T-cell (primary cell): ENCODE measurements around the gene CHERP. TPM values are rescaled to one million over a fixed set of nuclear protein-coding genes. Genes with fewer than 3 reads are reported as not detected.
"Not testable (repeated sequence)": the region's sequence is repeated elsewhere in the genome, so short reads cannot be mapped to it uniquely, and the experiment has no call there.

Experiments
- ATAC-seq, 4 experiments: fragments of 200-7000 bp in 3 of 4; fragments of 150-1000 bp in 1 of 4; cut with Tn5 transposase; replicated peaks in 1 of 4; 1 replicate in 3 of 4; 2 replicates in 1 of 4; pipeline ENCODE4 v1.10.0; 2021; ENCODE audit warnings: moderate library complexity in 3 of 4, mild to moderate bottlenecking in 2 of 4, moderate number of reproducible peaks in 1 of 4
- CTCF ChIA-PET, 2 donors: fragments of 300-600 bp; sonication (Branson Sonifier 250); formaldehyde crosslinking; loops; one replicate each; lab custom pipeline; 2022; ENCODE audit warnings: antibody characterized with exemption in 2 of 2; lab: Charles Lee
- POLR2A ChIA-PET, 2 donors: fragments of 300-600 bp; sonication (Branson Sonifier 250); formaldehyde crosslinking; loops; one replicate each; lab custom pipeline; 2022; ENCODE audit warnings: antibody characterized with exemption in 2 of 2; lab: Charles Lee
- DNase-seq, 35 experiments: peaks; one replicate each; pipeline versions ENCODE4 v3.0.0 to v3.0.0-alpha.2; 2013 to 2023
- H3K27ac ChIP-seq: one replicate; pipeline ENCODE4 v1.5.1; 2013; ENCODE audit warnings: low read length
- H3K27me3 ChIP-seq, 2 experiments: replicated peaks in 1 of 2; 1 replicate in 1 of 2; 2 replicates in 1 of 2; pipeline versions ENCODE4 v1.6.1 to v1.7.0; 2013; ENCODE audit warnings: low read length in 1 of 2, mixed read lengths in 1 of 2; ENCODE audit not compliant: control insufficient read depth in 2 of 2, insufficient read depth in 2 of 2; ENCODE audit errors: extremely low read depth in 1 of 2
- H3K36me3 ChIP-seq, 2 donors: 1 replicate in 1 of 2; 2 replicates in 1 of 2; pipeline versions ENCODE4 v1.6.1 to v1.7.0; 2013; ENCODE audit warnings: low read length in 1 of 2; ENCODE audit not compliant: control insufficient read depth in 2 of 2, insufficient read depth in 1 of 2; ENCODE audit errors: extremely low read depth in 1 of 2
- H3K4me1 ChIP-seq, 2 experiments: 1 replicate in 1 of 2; 2 replicates in 1 of 2; pipeline versions ENCODE4 v1.6.1 to v1.7.0; 2013; ENCODE audit warnings: low read length in 2 of 2, mixed read lengths in 1 of 2; ENCODE audit not compliant: insufficient read depth in 2 of 2, control insufficient read depth in 1 of 2; ENCODE audit errors: extremely low read depth in 1 of 2
- H3K4me3 ChIP-seq, 2 donors: 1 replicate in 1 of 2; 2 replicates in 1 of 2; pipeline versions ENCODE4 v1.5.1 to v1.7.0; 2013; ENCODE audit warnings: mild to moderate bottlenecking in 2 of 2, low read length in 1 of 2, moderate library complexity in 1 of 2; ENCODE audit not compliant: control insufficient read depth in 1 of 2; ENCODE audit errors: extremely low read depth in 1 of 2
- H3K9me3 ChIP-seq: 2 replicates; pipeline ENCODE4 v1.7.0; 2013
- H3K27ac Mint-ChIP-seq, 2 donors: one replicate each; pipeline ENCODE4 v1.8.0; 2020 to 2021; ENCODE audit warnings: mild to moderate bottlenecking in 2 of 2, mixed read lengths in 2 of 2
- H3K27me3 Mint-ChIP-seq, 2 donors: one replicate each; pipeline ENCODE4 v1.8.0; 2021 to 2022; ENCODE audit warnings: mixed read lengths in 2 of 2
- H3K36me3 Mint-ChIP-seq: one replicate; pipeline ENCODE4 v1.8.0; 2021; ENCODE audit warnings: mixed read lengths
- H3K4me1 Mint-ChIP-seq, 3 donors: one replicate each; pipeline ENCODE4 v1.8.0; 2020 to 2022; ENCODE audit warnings: mixed read lengths in 3 of 3, mild to moderate bottlenecking in 1 of 3
- H3K4me3 Mint-ChIP-seq, 3 donors: one replicate each; pipeline ENCODE4 v1.8.0; 2020 to 2022; ENCODE audit warnings: mild to moderate bottlenecking in 3 of 3, mixed read lengths in 3 of 3, moderate library complexity in 3 of 3
- H3K9me3 Mint-ChIP-seq, 3 donors: one replicate each; pipeline ENCODE4 v1.8.0; 2020 to 2022; ENCODE audit warnings: mixed read lengths in 3 of 3
- WGBS: methylation state at CpG from one replicate; pipeline ENCODE4 v1.1.5; 2013; ENCODE audit warnings: missing lambda C conversion rate; ENCODE audit not compliant: insufficient coverage; 5-methylcytosine and 5-hydroxymethylcytosine counted together
- total RNA-seq, 35 experiments: library from RNA in 6 of 35; stranded (reverse) in 6 of 35; fragments of 120-200 nt in 1 of 35; gene quantifications; one replicate each; pipeline versions ENCODE4 v1.2.1 to v1.2.4 and lab custom pipeline; 2013 to 2026

The CHERP gene
- total RNA-seq, 5 donors from 2014 or later (not counting 1 experiment from before 2014, with no cell fraction given): 52.6 to 76.7 (median 70.3) TPM

DNA sequence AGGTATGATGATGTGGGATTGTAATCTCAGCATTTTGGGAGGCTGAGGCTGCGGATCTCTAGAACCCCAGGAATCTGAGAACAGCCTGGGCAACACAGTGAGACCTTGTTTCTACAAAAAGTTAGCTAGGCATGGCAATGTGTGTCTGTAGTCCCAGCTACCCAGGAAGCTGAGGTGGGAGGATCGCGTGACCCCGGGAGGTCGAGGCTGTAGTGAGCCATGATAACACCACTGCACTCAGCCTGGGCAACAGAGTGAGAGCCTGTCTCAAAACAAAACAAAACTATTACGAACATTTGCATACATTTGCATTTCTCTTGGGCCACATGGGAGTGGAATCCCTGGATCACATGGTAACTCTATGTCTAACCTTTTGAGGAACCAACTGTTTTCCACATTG, 44.4 kb downstream of the CHERP start:
- Mint-ChIP-seq H3K27me3 (no peaks in the 10 kb centered on the region), H3K9me3 (no peaks in the 10 kb centered on the region), H3K36me3 (peaks cover 4% of the 10 kb centered on the region), H3K27ac (no peak overlapping the region), H3K4me1 (peaks cover 12 to 16% (median 14%) of the 10 kb centered on the region in 3 donors), H3K4me3 (peak overlapping the region; percentile 36 to 88 (median 59))
- Histone ChIP-seq H3K4me3 (no peak overlapping the region), H3K27ac (no peak overlapping the region), H3K27me3 (no peaks in the 10 kb centered on the region), H3K36me3 (no peaks in the 10 kb centered on the region), H3K4me1 (peaks cover 0 to 16% of the 10 kb centered on the region in 2 experiments), H3K9me3 (no peaks in the 10 kb centered on the region)
- ChIA-PET CTCF (no interaction called here), POLR2A (interaction anchor here in 1 of 2 donors (0.6 kb wide), 1 partner anchor 31 kb away, joined by 6 read pairs; no protein-coding TSS in a partner anchor)
- WGBS: 97% methylated on average over 3 of the region's 6 CpGs
- no peak for ATAC-seq
- no peak for DNase-seq

DNA sequence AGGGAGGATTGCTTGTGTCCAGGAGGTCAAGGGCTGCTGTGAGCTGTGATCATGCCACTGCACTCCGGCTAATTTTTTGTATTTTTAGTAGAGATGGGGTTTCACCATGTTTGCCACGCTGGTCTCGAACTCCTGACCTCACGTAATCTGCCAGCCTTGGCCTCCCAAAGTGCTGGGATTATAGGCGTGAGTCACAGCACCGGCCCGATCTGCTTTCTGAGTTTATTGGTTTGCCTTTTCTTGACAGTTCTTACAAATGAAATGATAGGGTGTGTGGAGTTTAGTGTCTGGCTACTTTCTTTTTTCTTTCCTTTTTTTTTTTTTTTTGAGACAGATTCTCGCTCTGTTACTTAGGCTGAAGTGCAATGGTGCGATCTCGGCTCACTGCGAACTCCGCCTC, 45.2 kb downstream of the CHERP start:
- Histone ChIP-seq H3K4me3 (no peak overlapping the region), H3K36me3 (no peaks in the 10 kb centered on the region), H3K27me3 (no peaks in the 10 kb centered on the region), H3K9me3 (no peaks in the 10 kb centered on the region), H3K4me1 (peaks cover 0 to 16% of the 10 kb centered on the region in 2 experiments), H3K27ac (no peak overlapping the region)
- Mint-ChIP-seq H3K4me1 (peaks cover 12 to 16% (median 14%) of the 10 kb centered on the region in 3 donors), H3K4me3 (peak overlapping the region; percentile 44 to 88 (median 62)), H3K27me3 (no peaks in the 10 kb centered on the region), H3K36me3 (peaks cover 4% of the 10 kb centered on the region), H3K9me3 (no peaks in the 10 kb centered on the region), H3K27ac (no peak overlapping the region)
- ATAC-seq: no peak
- 95% methylated on average over 7 of the region's 12 CpGs for WGBS
- DNase-seq: no peak
- ChIA-PET CTCF (no interaction called here), POLR2A (no interaction called here)

DNA sequence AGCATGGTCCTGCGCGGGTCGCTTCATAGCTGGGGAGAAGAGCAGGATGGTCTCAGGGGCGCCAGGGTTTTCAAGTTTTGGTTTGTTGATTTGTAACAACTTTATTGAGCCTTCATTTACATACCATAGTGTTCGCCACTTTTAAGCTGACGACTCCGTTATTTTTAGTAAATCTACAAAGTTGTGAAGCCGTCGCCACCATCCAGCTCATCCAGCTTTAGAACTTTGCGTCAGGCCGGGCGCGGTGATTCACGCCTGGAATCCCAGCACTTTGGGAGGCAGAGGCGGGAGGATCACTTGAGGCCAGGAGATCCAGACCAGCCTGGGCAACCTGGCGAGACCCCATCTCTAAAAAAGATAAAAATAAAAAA, 45.6 kb downstream of the CHERP start:
- ChIA-PET POLR2A (no interaction called here), CTCF (interaction anchor here in 1 of 2 donors (1.2 kb wide), 1 partner anchor 164 kb away, joined by 4 read pairs; the partner anchor contains the start of gene TMEM38A)
- Histone ChIP-seq H3K27me3 (no peaks in the 10 kb centered on the region), H3K4me1 (peaks cover 0 to 16% of the 10 kb centered on the region in 2 experiments), H3K4me3 (peak overlapping the region; percentile 64 to 73), H3K36me3 (no peaks in the 10 kb centered on the region), H3K9me3 (no peaks in the 10 kb centered on the region), H3K27ac (peak overlapping the region; percentile 57)
- Mint-ChIP-seq H3K27me3 (no peaks in the 10 kb centered on the region), H3K4me3 (peak overlapping the region; percentile 88 to 96 (median 89)), H3K27ac (peak overlapping the region; percentile 82 to 93), H3K9me3 (no peaks in the 10 kb centered on the region), H3K36me3 (peaks cover 4% of the 10 kb centered on the region), H3K4me1 (peaks cover 12 to 16% (median 14%) of the 10 kb centered on the region in 3 donors)
- no peak for DNase-seq
- no peak for ATAC-seq
- 49% methylated on average over 11 of the region's 16 CpGs for WGBS

DNA sequence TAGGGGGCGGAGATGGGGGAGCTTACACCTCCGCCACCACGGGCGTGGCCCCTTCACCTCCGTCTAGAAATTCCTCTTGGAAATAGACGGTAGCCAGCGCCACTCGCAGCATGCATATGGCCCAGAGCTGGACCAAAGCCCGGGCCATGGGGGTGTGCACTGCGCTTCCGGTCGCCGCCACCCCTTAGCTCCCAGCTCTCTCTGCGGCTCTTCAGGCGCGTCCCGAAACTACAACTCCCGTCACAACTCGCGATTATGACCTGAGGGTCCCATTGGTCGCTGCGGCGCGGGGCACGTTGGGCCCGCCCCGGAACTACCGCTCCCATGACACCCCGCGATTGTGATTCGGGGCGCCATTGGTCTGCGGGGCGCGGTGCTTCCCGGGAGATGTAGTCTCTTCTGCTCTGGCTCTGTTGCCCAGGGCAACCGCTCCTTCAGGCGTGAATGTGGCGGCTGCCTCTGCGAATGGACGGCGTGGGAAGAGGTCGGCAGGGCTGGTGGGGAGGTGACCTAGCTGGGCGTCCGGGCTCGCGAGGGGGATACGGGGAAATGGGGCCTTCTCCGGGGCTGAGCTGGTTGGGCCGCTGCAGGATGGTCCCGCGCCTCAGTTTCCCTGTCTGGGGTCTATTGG, 46.1 kb downstream of the CHERP start, which contains the start of the genes C19orf44 and CALR3:
Gene C19orf44 (plus strand): TSS at position 413 of the 631 bp plus-strand sequence. CDS start 4,399 bp downstream, outside the sequence.
Gene CALR3 (minus strand): TSS at position 186 of the 631 bp plus-strand sequence. CDS start 38 bp downstream, at position 148.
- Mint-ChIP-seq H3K36me3 (peaks cover 1% of the 10 kb centered on the region), H3K9me3 (no peaks in the 10 kb centered on the region), H3K27me3 (no peaks in the 10 kb centered on the region), H3K4me3 (peak within 1 kb of the TSS; percentile 88 to 96 (median 89)), H3K27ac (peak within 1 kb of the TSS; percentile 82 to 93), H3K4me1 (peaks cover 12 to 16% (median 14%) of the 10 kb centered on the region in 3 donors)
- peaks cover 0 to 16% of the 10 kb centered on the region in 2 experiments for H3K4me1 ChIP-seq
- H3K27ac ChIP-seq: peak within 1 kb of the TSS; percentile 57
- ChIA-PET POLR2A (interaction anchor here (0.5 to 0.9 kb wide), 5 partner anchors 33 to 447 kb away, joined by 3 to 7 read pairs (median 3); partner anchors contain the start of gene SMIM7 (in 1 of the 2)), CTCF (interaction anchor here in 1 of 2 donors (0.9 to 1.2 kb wide), 2 partner anchors 53 to 165 kb away, joined by 3 to 4 read pairs; partner anchors contain the start of gene TMEM38A)
- DNase-seq (peak; percentile 92 to 98 (median 96)), ATAC-seq (peak; percentile 99)
- WGBS: under 1% methylated on average over 47 of the region's 52 CpGs
- no peaks in the 10 kb centered on the region for H3K9me3 ChIP-seq
- no peaks in the 10 kb centered on the region for H3K27me3 ChIP-seq
- peak within 1 kb of the TSS; percentile 64 to 73 for H3K4me3 ChIP-seq
- H3K36me3 ChIP-seq: no peaks in the 10 kb centered on the region

DNA sequence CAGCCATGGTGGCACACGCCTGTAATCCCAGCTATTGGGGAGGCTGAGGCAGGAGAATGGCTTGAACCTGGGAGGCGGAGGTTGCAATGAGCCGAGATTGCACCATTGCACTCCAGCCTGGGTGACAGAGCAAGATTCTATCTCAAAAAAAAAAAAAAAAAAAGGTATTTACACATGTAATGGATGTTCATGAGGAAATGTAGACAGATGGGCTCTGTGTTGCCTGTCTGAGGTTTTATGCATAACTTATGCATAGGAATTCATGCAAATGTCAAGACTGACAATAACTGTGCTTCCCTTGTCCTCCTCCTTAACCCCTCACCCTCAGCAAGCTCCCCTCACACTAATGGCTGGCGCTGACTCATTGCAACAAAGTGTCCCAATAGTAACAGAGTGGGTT, 55.8 kb downstream of the CHERP start:
- DNase-seq, H3K9me3 ChIP-seq, H3K36me3 ChIP-seq, H3K27ac Mint-ChIP-seq, H3K36me3 Mint-ChIP-seq, ATAC-seq, POLR2A ChIA-PET, H3K4me1 ChIP-seq, H3K4me3 ChIP-seq, H3K27me3 Mint-ChIP-seq, H3K4me1 Mint-ChIP-seq, CTCF ChIA-PET, H3K4me3 Mint-ChIP-seq, H3K9me3 Mint-ChIP-seq, H3K27me3 ChIP-seq, H3K27ac ChIP-seq: not testable (repeated sequence)
- no CpG with 5 or more reads among the region's 4 CpGs for WGBS

DNA sequence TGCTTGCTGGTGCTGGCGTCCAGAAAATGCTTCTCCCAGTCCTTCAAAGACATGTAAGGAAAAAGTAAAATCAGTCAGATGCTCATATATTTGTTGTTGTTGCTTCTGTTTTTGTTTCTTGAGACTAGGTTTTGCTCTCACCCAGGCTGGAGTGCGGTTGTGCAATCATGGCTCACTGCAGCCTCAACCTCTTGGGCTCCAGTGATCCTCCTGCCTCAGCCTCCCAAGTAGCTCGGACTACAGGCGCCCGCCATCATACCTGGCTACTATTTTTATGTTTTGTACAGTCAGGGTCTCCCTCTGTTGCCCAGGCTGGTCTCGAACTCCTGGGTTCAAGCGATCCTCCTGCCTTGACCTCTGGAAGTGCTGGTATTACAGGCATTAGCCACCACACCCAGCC, 59.5 kb downstream of the CHERP start:
- H3K36me3 ChIP-seq: no peaks in the 10 kb centered on the region
- no peak overlapping the region for H3K4me3 ChIP-seq
- Mint-ChIP-seq H3K4me1 (no peaks in the 10 kb centered on the region), H3K9me3 (no peaks in the 10 kb centered on the region), H3K36me3 (no peaks in the 10 kb centered on the region), H3K27me3 (peaks cover 0 to 1% of the 10 kb centered on the region in 2 donors), H3K27ac (no peak overlapping the region), H3K4me3 (no peak overlapping the region)
- no peaks in the 10 kb centered on the region for H3K9me3 ChIP-seq
- H3K27ac ChIP-seq: no peak overlapping the region
- no peak for ATAC-seq
- no peaks in the 10 kb centered on the region for H3K4me1 ChIP-seq
- ChIA-PET POLR2A (no interaction called here), CTCF (no interaction called here)
- 93% methylated on average over 3 of the region's 7 CpGs for WGBS
- peaks cover 0 to 3% of the 10 kb centered on the region in 2 experiments for H3K27me3 ChIP-seq
- DNase-seq: no peak
